ENCODE results near the gene CRISPLD2.

The CRISPLD2 gene

DNA sequence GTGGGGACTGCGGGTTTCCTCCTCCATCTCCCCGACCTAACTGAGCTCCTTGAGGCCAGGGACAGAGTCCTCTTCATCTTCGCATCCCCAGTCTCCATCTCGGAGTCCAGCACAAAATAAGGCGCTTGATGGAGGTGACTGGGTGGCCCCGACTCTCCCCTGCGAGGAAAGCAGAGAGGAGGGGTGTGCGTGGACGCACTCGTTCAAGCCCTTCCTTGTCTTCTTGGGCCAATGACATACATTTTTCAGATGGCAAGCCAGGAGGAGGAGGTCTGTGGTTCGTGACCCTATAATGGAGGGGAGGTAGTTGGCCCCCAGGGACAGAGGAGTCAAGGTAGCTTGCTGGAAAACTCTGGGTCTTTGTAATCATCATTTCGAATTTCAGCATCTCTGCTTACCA is 17.2 kb downstream of the CRISPLD2 start:
- TF ChIP-seq, protein P1, sequence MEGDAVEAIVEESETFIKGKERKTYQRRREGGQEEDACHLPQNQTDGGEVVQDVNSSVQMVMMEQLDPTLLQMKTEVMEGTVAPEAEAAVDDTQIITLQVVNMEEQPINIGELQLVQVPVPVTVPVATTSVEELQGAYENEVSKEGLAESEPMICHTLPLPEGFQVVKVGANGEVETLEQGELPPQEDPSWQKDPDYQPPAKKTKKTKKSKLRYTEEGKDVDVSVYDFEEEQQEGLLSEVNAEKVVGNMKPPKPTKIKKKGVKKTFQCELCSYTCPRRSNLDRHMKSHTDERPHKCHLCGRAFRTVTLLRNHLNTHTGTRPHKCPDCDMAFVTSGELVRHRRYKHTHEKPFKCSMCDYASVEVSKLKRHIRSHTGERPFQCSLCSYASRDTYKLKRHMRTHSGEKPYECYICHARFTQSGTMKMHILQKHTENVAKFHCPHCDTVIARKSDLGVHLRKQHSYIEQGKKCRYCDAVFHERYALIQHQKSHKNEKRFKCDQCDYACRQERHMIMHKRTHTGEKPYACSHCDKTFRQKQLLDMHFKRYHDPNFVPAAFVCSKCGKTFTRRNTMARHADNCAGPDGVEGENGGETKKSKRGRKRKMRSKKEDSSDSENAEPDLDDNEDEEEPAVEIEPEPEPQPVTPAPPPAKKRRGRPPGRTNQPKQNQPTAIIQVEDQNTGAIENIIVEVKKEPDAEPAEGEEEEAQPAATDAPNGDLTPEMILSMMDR (IDR thresholded peaks at IDR 0.05; ENCODE audit: low read depth, low read length, missing control alignments) = no peak
- no peak for DNase-seq (ENCODE audit: low read depth)
- H3K4me3 ChIP-seq (ENCODE audit: low read depth, low read length) = no peak overlapping the region

GRCh38 chr16:84838383-84838948 is 18.7 kb downstream of the CRISPLD2 start:
- no peak overlapping the region for H3K4me3 ChIP-seq (ENCODE audit: low read depth, low read length)
- TF ChIP-seq, protein P1 (IDR thresholded peaks at IDR 0.05; ENCODE audit: low read depth, low read length, missing control alignments) = no peak
- no peak for DNase-seq (ENCODE audit: low read depth)

- no peak for DNase-seq (ENCODE audit: low read depth)
- TF ChIP-seq, protein P1 (IDR thresholded peaks at IDR 0.05; ENCODE audit: low read depth, low read length, missing control alignments) = no peak
- no peak overlapping the region for H3K4me3 ChIP-seq (ENCODE audit: low read depth, low read length)
Observed at GRCh38 chr16:84839054-84839453, 19.3 kb downstream of the CRISPLD2 start.

- TF ChIP-seq, protein P1 (IDR thresholded peaks at IDR 0.05; ENCODE audit: low read depth, low read length, missing control alignments) = no peak
- no peak for DNase-seq (ENCODE audit: low read depth)
- no peak overlapping the region for H3K4me3 ChIP-seq (ENCODE audit: low read depth, low read length)
Observed at GRCh38 chr16:84839956-84840355, 20.2 kb downstream of the CRISPLD2 start.

- no peak overlapping the region for H3K4me3 ChIP-seq (ENCODE audit: low read depth, low read length)
- TF ChIP-seq, protein P1 (IDR thresholded peaks at IDR 0.05; ENCODE audit: low read depth, low read length, missing control alignments) = no peak
- no peak for DNase-seq (ENCODE audit: low read depth)
Observed at GRCh38 chr16:84840687-84841627, 21.2 kb downstream of the CRISPLD2 start.

- no peak for DNase-seq (ENCODE audit: low read depth)
- TF ChIP-seq, protein P1 (IDR thresholded peaks at IDR 0.05; ENCODE audit: low read depth, low read length, missing control alignments) = no peak
- no peak overlapping the region for H3K4me3 ChIP-seq (ENCODE audit: low read depth, low read length)
Observed at GRCh38 chr16:84841787-84842300, 22.1 kb downstream of the CRISPLD2 start.
